Liver (tissue), 3 donors: ENCODE results near the gene NR3C1.

Source experiments
- ATF3 ChIP-seq: IDR thresholded peaks from 2 replicates; pipeline ENCODE4 v1.6.1; 2016; ENCODE audit warnings: antibody characterized with exemption
- CTCF ChIP-seq: fragments of 150-350 bp; IDR thresholded peaks from 2 replicates; pipeline ENCODE4 v1.5.1; 2017; ENCODE audit warnings: improper control_type of control experiment, low read depth, low read length; ENCODE audit not compliant: missing input control
- GABPA ChIP-seq, 2 donors: IDR thresholded peaks in 1 of 2; conservative IDR thresholded peaks in 1 of 2; 2 replicates each; pipeline ENCODE4 v1.6.1; 2016; ENCODE audit warnings: antibody characterized with exemption in 2 of 2, mild to moderate bottlenecking in 1 of 2, moderate library complexity in 1 of 2
- MAX ChIP-seq: IDR thresholded peaks from 2 replicates; pipeline ENCODE4 v1.6.1; 2016; ENCODE audit warnings: antibody characterized with exemption
- REST ChIP-seq: IDR thresholded peaks from 2 replicates; pipeline ENCODE4 v1.6.1; 2016; ENCODE audit warnings: antibody characterized with exemption, mild to moderate bottlenecking
- RXRA ChIP-seq, 2 donors: IDR thresholded peaks; 2 replicates each; pipeline ENCODE4 v1.6.1; 2017 to 2018; ENCODE audit warnings: antibody characterized with exemption in 2 of 2, mild to moderate bottlenecking in 1 of 2
- TAF1 ChIP-seq: conservative IDR thresholded peaks from 2 replicates; pipeline ENCODE4 v1.6.1; 2016; ENCODE audit warnings: antibody characterized with exemption, mild to moderate bottlenecking
- donor health status: healthy.
- donor health status: healthy.

- no peak for TF ChIP-seq CTCF
- no peak for TF ChIP-seq REST
- TF ChIP-seq ATF3 = no peak
- no peak for TF ChIP-seq TAF1
- TF ChIP-seq RXRA (IDR thresholded peaks at IDR 0.05) = no peak
- TF ChIP-seq GABPA (IDR thresholded peaks at IDR 0.05 in 1 of 2, conservative IDR thresholded peaks at IDR 0.05 in 1 of 2) = no peak
- no peak for TF ChIP-seq MAX
These were observed 90.7 kb downstream of the NR3C1 start for GRCh38 chr5:143312822-143313221.
